ENCODE measurements around the gene PEX14. TPM values are rescaled to one million over a fixed set of nuclear protein-coding genes. Genes with fewer than 3 reads are reported as not detected.

The PEX14 gene
- polyA plus RNA-seq, 3 donors = 2.2 to 8.8 (median 2.7) TPM

GRCh38 chr1:10616696-10617095, 141.9 kb downstream of the PEX14 start:
- Histone ChIP-seq H3K79me2 (ENCODE audit: insufficient read depth, low read length) (no peaks in the 10 kb centered on the region), H3K4me1 (ENCODE audit: control insufficient read depth in 1 of 2, insufficient read depth in 2 of 2, low read length in 2 of 2) (no peaks in the 10 kb centered on the region), H2AFZ (ENCODE audit: insufficient read depth, low read depth, low read length, poor library complexity, severe bottlenecking) (no peak overlapping the region), H4K20me1 (ENCODE audit: insufficient read depth, low read length) (no peaks in the 10 kb centered on the region), H3K27ac (ENCODE audit: low read depth in 1 of 2, low read length in 2 of 2) (no peak overlapping the region), H3K9ac (ENCODE audit: insufficient read depth, low read length, poor library complexity, severe bottlenecking) (no peak overlapping the region), H3K36me3 (replicated peaks in 1 of 2; ENCODE audit: control insufficient read depth in 1 of 2, insufficient read depth in 2 of 2, low read length in 2 of 2) (peaks cover 0 to 16% of the 10 kb centered on the region in 2 donors), H3K4me3 (replicated peaks in 1 of 3; ENCODE audit: low read depth in 2 of 3, low read length in 3 of 3) (no peak overlapping the region), H3K4me2 (replicated peaks; ENCODE audit: extremely low read depth, low read length, poor library complexity, severe bottlenecking) (no peak overlapping the region), H3K27me3 (ENCODE audit: control insufficient read depth in 2 of 2, insufficient read depth in 2 of 2, low read length in 2 of 2) (no peaks in the 10 kb centered on the region), H3K9me3 (replicated peaks in 1 of 2; ENCODE audit: control insufficient read depth in 1 of 2, insufficient read depth in 1 of 2, low read length in 2 of 2) (no peaks in the 10 kb centered on the region)
- no peak overlapping the region for H3K27ac Mint-ChIP-seq
- 96% methylated on average over 13 of the region's 15 CpGs for WGBS (ENCODE audit: insufficient coverage)
- H3K9me3 Mint-ChIP-seq = no peaks in the 10 kb centered on the region
- intact Hi-C loops (cut with micrococcal nuclease) = no loop called here
- H3K27me3 Mint-ChIP-seq (ENCODE audit: low read depth in 3 of 3) = peaks cover 0 to 4% (median 2%) of the 10 kb centered on the region in 3 donors
- TF ChIP-seq CTCF (IDR thresholded peaks at IDR 0.05) = no peak
- H3K36me3 Mint-ChIP-seq = peaks cover 23 to 26% of the 10 kb centered on the region in 2 donors
- H3K4me1 Mint-ChIP-seq = no peaks in the 10 kb centered on the region
- H3K4me3 Mint-ChIP-seq = no peak overlapping the region
- no peak for DNase-seq

GRCh38 chr1:10617318-10617717, 142.6 kb downstream of the PEX14 start:
- no peak for TF ChIP-seq CTCF (IDR thresholded peaks at IDR 0.05)
- Histone ChIP-seq H2AFZ (ENCODE audit: insufficient read depth, low read depth, low read length, poor library complexity, severe bottlenecking) (no peak overlapping the region), H3K9ac (ENCODE audit: insufficient read depth, low read length, poor library complexity, severe bottlenecking) (no peak overlapping the region), H3K79me2 (ENCODE audit: insufficient read depth, low read length) (no peaks in the 10 kb centered on the region), H3K4me1 (ENCODE audit: control insufficient read depth in 1 of 2, insufficient read depth in 2 of 2, low read length in 2 of 2) (no peaks in the 10 kb centered on the region), H3K9me3 (replicated peaks in 1 of 2; ENCODE audit: control insufficient read depth in 1 of 2, insufficient read depth in 1 of 2, low read length in 2 of 2) (no peaks in the 10 kb centered on the region), H4K20me1 (ENCODE audit: insufficient read depth, low read length) (no peaks in the 10 kb centered on the region), H3K36me3 (replicated peaks in 1 of 2; ENCODE audit: control insufficient read depth in 1 of 2, insufficient read depth in 2 of 2, low read length in 2 of 2) (peaks cover 0 to 21% of the 10 kb centered on the region in 2 donors), H3K4me2 (replicated peaks; ENCODE audit: extremely low read depth, low read length, poor library complexity, severe bottlenecking) (no peak overlapping the region), H3K4me3 (replicated peaks in 1 of 3; ENCODE audit: low read depth in 2 of 3, low read length in 3 of 3) (no peak overlapping the region), H3K27me3 (ENCODE audit: control insufficient read depth in 2 of 2, insufficient read depth in 2 of 2, low read length in 2 of 2) (no peaks in the 10 kb centered on the region), H3K27ac (ENCODE audit: low read depth in 1 of 2, low read length in 2 of 2) (no peak overlapping the region)
- Mint-ChIP-seq H3K4me3 (no peak overlapping the region), H3K27ac (no peak overlapping the region), H3K36me3 (peaks cover 28 to 29% of the 10 kb centered on the region in 2 donors), H3K9me3 (no peaks in the 10 kb centered on the region), H3K4me1 (no peaks in the 10 kb centered on the region), H3K27me3 (ENCODE audit: low read depth in 3 of 3) (peaks cover 0 to 4% (median 2%) of the 10 kb centered on the region in 3 donors)
- intact Hi-C loops (cut with micrococcal nuclease) = no loop called here
- WGBS (ENCODE audit: insufficient coverage) = 91% methylated on average over 5 of the region's 5 CpGs
- DNase-seq = no peak

All from CD14-positive monocyte (primary cell).